Tibial nerve (tissue), 4 donors: ENCODE data around the gene GNL1. TPM values are rescaled to one million over a fixed set of nuclear protein-coding genes. Genes with fewer than 3 reads are reported as not detected.
A peak's percentile ranks its signal among the peaks of the same experiment; 100 is the strongest.

Experiments used
- DNase-seq, 2 donors: peaks; one replicate each; pipeline ENCODE4 v3.0.0-alpha.2; 2019; ENCODE audit warnings: low spot score in 2 of 2
- H3K27ac ChIP-seq, 4 donors: fragments of 200-600 bp; sonication (generic) in 3 of 4; one replicate each; pipeline ENCODE4 v1.5.1; 2017 to 2019; ENCODE audit warnings: mild to moderate bottlenecking in 1 of 4
- H3K27me3 ChIP-seq, 2 donors: fragments of 200-600 bp; sonication (generic) in 1 of 2; one replicate each; pipeline versions ENCODE4 v1.5.1 to v1.6.0; 2017 to 2019
- H3K36me3 ChIP-seq, 3 donors: fragments of 200-600 bp; sonication (generic); one replicate each; pipeline ENCODE4 v1.5.1; 2018 to 2019
- H3K4me1 ChIP-seq, 4 donors: fragments of 200-600 bp; sonication (generic) in 3 of 4; one replicate each; pipeline ENCODE4 v1.5.1; 2017 to 2019
- H3K4me3 ChIP-seq, 4 donors: fragments of 200-600 bp; sonication (generic) in 3 of 4; one replicate each; pipeline ENCODE4 v1.5.1; 2017 to 2019; ENCODE audit warnings: mild to moderate bottlenecking in 1 of 4, moderate library complexity in 1 of 4
- H3K9me3 ChIP-seq, 4 donors: fragments of 200-600 bp; sonication (generic) in 3 of 4; one replicate each; pipeline ENCODE4 v1.5.1; 2017 to 2019
- EP300 ChIP-seq, 2 donors: sonication (generic); formaldehyde crosslinking; IDR thresholded peaks; one replicate each; pipeline ENCODE4 v1.6.1; 2017; ENCODE audit warnings: antibody characterized with exemption in 2 of 2, mild to moderate bottlenecking in 1 of 2
- POLR2A ChIP-seq, 2 donors: fragments of 450-650 bp; IDR thresholded peaks; one replicate each; pipeline ENCODE4 v1.6.1; 2017; ENCODE audit warnings: antibody characterized with exemption in 2 of 2, mild to moderate bottlenecking in 2 of 2, moderate library complexity in 2 of 2
- whole genome bisulfite sequencing, 2 donors: methylation state at CpG; one replicate each; pipeline ENCODE4 v1.1.5; 2018; 5-methylcytosine and 5-hydroxymethylcytosine counted together
- total RNA-seq, 4 donors: library from RNA; depleted of rRNA; stranded (reverse); fragments of >200 nt; gene quantifications; one replicate each; pipeline ENCODE4 v1.1.0, GENCODE V29; 2016
- TF ChIP-seq, protein P1 (sequence below), 5 experiments: fragments of 200-600 bp in 3 of 5; fragments of 450-650 bp in 2 of 5; sonication (generic) in 3 of 5; IDR thresholded peaks; one replicate each; pipeline ENCODE4 v1.5.1; 2016 to 2019; ENCODE audit warnings: antibody characterized with exemption in 5 of 5, mild to moderate bottlenecking in 3 of 5, moderate library complexity in 2 of 5

Gene GNL1
- total RNA-seq, 4 donors from 2014 or later: 38.1 to 45.2 (median 44.3) TPM

DNA sequence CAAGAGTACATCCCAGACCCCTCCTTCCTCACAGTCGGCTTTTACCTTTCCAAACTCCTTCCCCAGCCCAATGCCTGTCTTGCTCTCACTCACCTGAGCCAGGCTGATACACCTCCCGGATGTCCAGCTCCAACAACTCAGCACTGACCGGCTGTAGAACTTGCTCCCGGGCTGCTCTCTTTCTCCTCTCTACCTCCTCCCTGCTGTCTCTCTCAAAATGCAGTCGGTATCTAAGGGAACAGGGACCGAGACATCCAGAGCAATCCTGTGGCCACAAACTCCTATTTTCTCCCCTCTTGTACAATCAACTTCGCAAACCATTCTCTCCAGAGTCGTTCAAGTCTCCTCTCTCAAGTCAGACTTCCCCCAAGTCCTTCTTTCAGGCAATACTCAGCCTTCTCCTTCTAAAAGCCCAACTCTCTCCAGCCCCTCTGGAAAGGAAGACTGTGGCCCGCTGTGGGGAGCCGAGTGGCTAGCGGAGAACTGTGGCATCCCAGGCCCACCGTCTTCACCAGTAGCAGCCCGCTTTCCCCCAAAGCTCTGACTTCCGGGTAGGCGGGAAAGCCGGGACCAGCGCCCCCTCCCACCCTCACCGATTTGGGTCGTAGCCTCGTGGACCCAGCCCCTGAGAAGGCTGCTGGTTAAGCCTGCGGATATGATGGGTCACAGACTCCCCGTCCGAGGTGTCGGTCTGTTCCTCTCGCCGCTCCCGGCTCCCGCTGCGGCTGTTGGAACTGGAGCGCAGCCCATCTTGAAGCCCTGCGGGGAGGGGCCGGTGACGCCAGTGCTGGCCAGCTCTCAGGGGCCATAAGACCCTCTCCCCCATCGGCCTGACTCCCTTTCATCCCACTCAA, 1.1 kb downstream of the GNL1 start:
- peak overlapping the region; percentile 63 to 96 (median 88) for H3K4me3 ChIP-seq
- TF ChIP-seq POLR2A (IDR thresholded peaks at IDR 0.05) (no peak), EP300 (IDR thresholded peaks at IDR 0.05) (no peak)
- TF ChIP-seq, protein P1, sequence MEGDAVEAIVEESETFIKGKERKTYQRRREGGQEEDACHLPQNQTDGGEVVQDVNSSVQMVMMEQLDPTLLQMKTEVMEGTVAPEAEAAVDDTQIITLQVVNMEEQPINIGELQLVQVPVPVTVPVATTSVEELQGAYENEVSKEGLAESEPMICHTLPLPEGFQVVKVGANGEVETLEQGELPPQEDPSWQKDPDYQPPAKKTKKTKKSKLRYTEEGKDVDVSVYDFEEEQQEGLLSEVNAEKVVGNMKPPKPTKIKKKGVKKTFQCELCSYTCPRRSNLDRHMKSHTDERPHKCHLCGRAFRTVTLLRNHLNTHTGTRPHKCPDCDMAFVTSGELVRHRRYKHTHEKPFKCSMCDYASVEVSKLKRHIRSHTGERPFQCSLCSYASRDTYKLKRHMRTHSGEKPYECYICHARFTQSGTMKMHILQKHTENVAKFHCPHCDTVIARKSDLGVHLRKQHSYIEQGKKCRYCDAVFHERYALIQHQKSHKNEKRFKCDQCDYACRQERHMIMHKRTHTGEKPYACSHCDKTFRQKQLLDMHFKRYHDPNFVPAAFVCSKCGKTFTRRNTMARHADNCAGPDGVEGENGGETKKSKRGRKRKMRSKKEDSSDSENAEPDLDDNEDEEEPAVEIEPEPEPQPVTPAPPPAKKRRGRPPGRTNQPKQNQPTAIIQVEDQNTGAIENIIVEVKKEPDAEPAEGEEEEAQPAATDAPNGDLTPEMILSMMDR (IDR thresholded peaks at IDR 0.05): no peak
- H3K9me3 ChIP-seq: no peaks in the 10 kb centered on the region
- peaks cover 0 to 43% (median 14%) of the 10 kb centered on the region in 4 donors for H3K4me1 ChIP-seq
- 9 to 11% methylated on average over 28 to 34 of the region's 34 CpGs for WGBS, 2 donors
- no peaks in the 10 kb centered on the region for H3K27me3 ChIP-seq
- peak overlapping the region; percentile 97 to 99 (median 98) for H3K27ac ChIP-seq
- H3K36me3 ChIP-seq: peaks cover 0 to 44% (median 14%) of the 10 kb centered on the region in 3 donors
- peak; percentile 20 to 29 for DNase-seq

DNA sequence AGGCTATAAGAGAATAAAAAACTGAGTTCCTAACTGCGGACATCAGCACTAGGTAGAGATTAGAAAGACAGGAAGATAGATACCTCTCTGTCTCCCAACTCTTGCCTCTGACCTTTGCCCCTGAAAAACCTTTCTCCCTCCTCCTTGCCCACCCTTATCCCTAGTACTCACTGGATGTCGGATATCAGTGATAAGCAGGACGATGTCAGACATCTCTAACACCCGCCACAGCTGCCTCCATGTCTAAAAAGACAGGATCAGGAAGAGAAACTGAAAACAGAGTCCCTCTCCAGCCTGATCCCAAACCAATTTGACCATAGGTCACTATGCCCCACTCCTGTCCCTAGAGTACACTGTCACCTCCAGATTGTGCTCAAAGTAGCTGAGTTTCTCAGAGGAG, 1.9 kb downstream of the GNL1 start:
- H3K4me3 ChIP-seq: no peak overlapping the region
- 89 to 90% methylated on average over 4 of the region's 4 CpGs for WGBS, 2 donors

DNA sequence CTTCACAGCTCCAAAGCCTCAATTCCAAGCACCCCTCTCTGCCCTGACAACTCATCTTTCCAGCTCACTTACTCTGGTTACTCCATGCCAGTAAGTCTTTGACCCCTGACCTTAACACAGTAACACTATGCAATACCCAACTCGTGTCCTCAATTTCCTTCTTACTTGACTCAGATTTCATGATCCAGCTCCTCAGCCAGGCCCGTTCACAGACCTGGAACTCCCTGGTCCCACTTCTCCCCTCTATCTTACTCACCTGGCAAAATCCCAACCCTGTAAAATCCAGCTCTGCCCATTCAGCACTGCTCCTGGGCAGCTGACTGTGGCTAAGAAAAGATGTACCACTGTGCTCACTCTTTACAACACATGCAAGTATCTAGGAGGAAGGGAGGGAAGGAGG, 7.9 kb downstream of the GNL1 start:
- TF ChIP-seq POLR2A (IDR thresholded peaks at IDR 0.05) (no peak), EP300 (IDR thresholded peaks at IDR 0.05) (no peak)
- TF ChIP-seq, protein P1 (IDR thresholded peaks at IDR 0.05): no peak
- Histone ChIP-seq H3K4me3 (no peak overlapping the region), H3K27me3 (no peaks in the 10 kb centered on the region), H3K27ac (no peak overlapping the region), H3K4me1 (peaks cover 0 to 8% (median 0%) of the 10 kb centered on the region in 4 donors), H3K36me3 (peaks cover 0 to 81% (median 14%) of the 10 kb centered on the region in 3 donors), H3K9me3 (no peaks in the 10 kb centered on the region)
- DNase-seq: no peak
- 56 to 60% methylated on average over 2 of the region's 2 CpGs for WGBS, 2 donors

More for the DNA sequence above, 1.9 kb downstream of the GNL1 start:
- no peaks in the 10 kb centered on the region for H3K27me3 ChIP-seq
- H3K4me1 ChIP-seq: peaks cover 0 to 36% (median 14%) of the 10 kb centered on the region in 4 donors
- DNase-seq: no peak
- peaks cover 0 to 52% (median 14%) of the 10 kb centered on the region in 3 donors for H3K36me3 ChIP-seq
- H3K9me3 ChIP-seq: no peaks in the 10 kb centered on the region
- peak overlapping the region in 2 of 4 donors; percentile 97 to 99 for H3K27ac ChIP-seq
- TF ChIP-seq EP300 (IDR thresholded peaks at IDR 0.05) (no peak), POLR2A (IDR thresholded peaks at IDR 0.05) (no peak)
- TF ChIP-seq, protein P1 (IDR thresholded peaks at IDR 0.05): no peak

DNA sequence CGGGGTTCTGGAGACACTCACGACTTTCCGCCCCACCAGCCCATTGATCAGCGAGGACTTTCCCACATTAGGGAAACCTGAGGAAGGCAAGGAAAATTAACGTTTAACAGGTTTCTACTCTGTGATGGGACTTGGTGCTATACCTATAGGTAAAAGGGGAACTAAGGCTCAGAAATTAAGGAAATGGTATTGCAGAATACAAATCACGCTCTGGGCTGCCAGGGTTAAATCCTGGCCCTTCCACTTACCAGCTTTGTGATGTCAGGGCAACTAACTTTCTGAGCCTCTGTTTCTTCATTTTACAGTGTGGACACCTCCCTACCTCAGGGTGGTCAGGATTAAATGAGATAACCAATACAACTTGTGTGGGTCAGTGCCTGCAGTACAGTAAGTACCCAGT, 8.8 kb downstream of the GNL1 start:
- Histone ChIP-seq H3K4me3 (no peak overlapping the region), H3K27ac (no peak overlapping the region), H3K4me1 (peaks cover 0 to 8% (median 0%) of the 10 kb centered on the region in 4 donors), H3K9me3 (no peaks in the 10 kb centered on the region), H3K27me3 (no peaks in the 10 kb centered on the region), H3K36me3 (peaks cover 0 to 72% (median 10%) of the 10 kb centered on the region in 3 donors)
- no peak for TF ChIP-seq EP300 (IDR thresholded peaks at IDR 0.05)
- TF ChIP-seq, protein P1 (IDR thresholded peaks at IDR 0.05): no peak
- DNase-seq: no peak
- WGBS, 2 donors: 90% methylated on average over 6 of the region's 6 CpGs

DNA sequence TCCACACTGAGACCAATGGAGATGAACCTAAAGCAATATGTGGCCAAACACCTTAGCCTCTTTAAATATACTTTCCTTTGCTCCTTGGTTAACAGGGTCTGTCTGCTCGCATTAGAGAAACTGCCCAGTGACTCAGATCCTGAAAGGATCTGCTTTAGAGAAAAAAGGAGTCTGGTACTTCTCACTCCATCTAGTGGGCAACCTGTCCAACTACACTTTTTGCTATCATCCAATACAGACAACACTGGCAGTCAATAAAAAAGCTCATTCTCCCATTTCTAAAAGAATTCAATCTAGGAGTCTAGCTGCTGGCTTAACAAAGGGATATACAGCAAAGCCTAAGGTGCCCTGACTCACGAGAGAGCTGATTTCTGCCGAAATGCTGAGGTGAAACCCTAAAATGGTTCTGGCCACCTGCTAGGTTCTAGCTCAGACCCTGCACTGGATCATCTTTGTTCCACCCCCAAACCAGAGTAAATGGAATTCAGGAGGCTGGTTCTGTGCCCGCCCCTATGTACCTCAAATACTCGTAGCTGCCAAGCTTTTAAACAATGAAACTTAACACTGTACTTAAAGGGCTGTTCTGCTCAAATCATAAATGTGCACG, 11.5 kb downstream of the GNL1 start:
- WGBS, 2 donors: 27 to 29% methylated on average over 6 of the region's 6 CpGs
- DNase-seq: no peak
- TF ChIP-seq POLR2A (IDR thresholded peaks at IDR 0.05) (no peak), EP300 (IDR thresholded peaks at IDR 0.05) (no peak)
- TF ChIP-seq, protein P1 (IDR thresholded peaks at IDR 0.05): peak; percentile 62 to 83 (median 78)
- Histone ChIP-seq H3K4me1 (peaks cover 0 to 21% (median 0%) of the 10 kb centered on the region in 4 donors), H3K4me3 (no peak overlapping the region), H3K36me3 (peaks cover 0 to 45% (median 0%) of the 10 kb centered on the region in 3 donors), H3K9me3 (no peaks in the 10 kb centered on the region), H3K27me3 (no peaks in the 10 kb centered on the region), H3K27ac (peak overlapping the region in 1 of 4 donors; percentile 33)
